T-helper 2 cell treated with Interferon-gamma antibody and Interleukin-4, amounts not matched to agents 5 μg/mL and 100 μg/mL, for 36 hours (primary cell): ENCODE results near the gene LCMT2.
A peak's percentile ranks its signal among the peaks of the same experiment; 100 is the strongest.

Experiments
- DNase-seq: peaks from one replicate; pipeline ENCODE4 v3.0.0; 2021; ENCODE audit warnings: low spot score
- H3K27ac Mint-ChIP-seq: one replicate; pipeline ENCODE4 v1.8.0; 2021; ENCODE audit warnings: mild to moderate bottlenecking, mixed read lengths
- H3K27me3 Mint-ChIP-seq: one replicate; pipeline ENCODE4 v1.8.0; 2021; ENCODE audit warnings: low read depth, mixed read lengths
- H3K36me3 Mint-ChIP-seq: one replicate; pipeline ENCODE4 v1.8.0; 2021; ENCODE audit warnings: low read depth, mixed read lengths
- H3K4me1 Mint-ChIP-seq: one replicate; pipeline ENCODE4 v1.8.0; 2021; ENCODE audit warnings: low read depth, mixed read lengths
- H3K4me3 Mint-ChIP-seq: one replicate; pipeline ENCODE4 v1.8.0; 2022; ENCODE audit warnings: mild to moderate bottlenecking, moderate library complexity, mixed read lengths
- H3K9me3 Mint-ChIP-seq: one replicate; pipeline ENCODE4 v1.8.0; 2021; ENCODE audit warnings: mixed read lengths

The LCMT2 gene

GRCh38 chr15:43329960-43330779 is at the start of gene LCMT2:
LCMT2 (minus strand) TSS chr15:43330573; CDS start chr15:43330489, 84 bp downstream.
- peak within 1 kb of the TSS; percentile 95 for H3K4me3 Mint-ChIP-seq
- peaks cover 31% of the 10 kb centered on the region for H3K4me1 Mint-ChIP-seq
- H3K9me3 Mint-ChIP-seq, result no peaks in the 10 kb centered on the region
- no peaks in the 10 kb centered on the region for H3K27me3 Mint-ChIP-seq
- H3K36me3 Mint-ChIP-seq, result peaks cover 41% of the 10 kb centered on the region
- peak within 1 kb of the TSS; percentile 98 for H3K27ac Mint-ChIP-seq
- peak; percentile 89 for DNase-seq

GRCh38 chr15:43378601-43379000 is 48.2 kb upstream of the LCMT2 start:
- Mint-ChIP-seq H3K27ac (no peak overlapping the region), H3K27me3 (no peaks in the 10 kb centered on the region), H3K4me1 (peaks cover 3% of the 10 kb centered on the region), H3K9me3 (no peaks in the 10 kb centered on the region), H3K4me3 (no peak overlapping the region), H3K36me3 (peaks cover 46% of the 10 kb centered on the region)
- DNase-seq, result no peak

GRCh38 chr15:43376017-43376705 is 45.8 kb upstream of the LCMT2 start:
- H3K9me3 Mint-ChIP-seq, result no peaks in the 10 kb centered on the region
- no peaks in the 10 kb centered on the region for H3K27me3 Mint-ChIP-seq
- H3K27ac Mint-ChIP-seq, result no peak overlapping the region
- H3K36me3 Mint-ChIP-seq, result peaks cover 38% of the 10 kb centered on the region
- peaks cover 20% of the 10 kb centered on the region for H3K4me1 Mint-ChIP-seq
- DNase-seq, result no peak
- no peak overlapping the region for H3K4me3 Mint-ChIP-seq

GRCh38 chr15:43370975-43371974 is 40.9 kb upstream of the LCMT2 start, which contains the start of the genes TUBGCP4 and ZSCAN29:
TUBGCP4 (plus strand) TSS chr15:43371101; CDS start chr15:43371355, 254 bp downstream.
ZSCAN29 (minus strand) TSS chr15:43371043; CDS start chr15:43369913, 1,130 bp downstream.
- DNase-seq, result peak; percentile 85
- H3K4me3 Mint-ChIP-seq, result peak within 1 kb of the TSS; percentile 92
- peak within 1 kb of the TSS; percentile 82 for H3K27ac Mint-ChIP-seq
- H3K27me3 Mint-ChIP-seq, result no peaks in the 10 kb centered on the region
- H3K9me3 Mint-ChIP-seq, result peaks cover 23% of the 10 kb centered on the region
- peaks cover 41% of the 10 kb centered on the region for H3K36me3 Mint-ChIP-seq
- H3K4me1 Mint-ChIP-seq, result peaks cover 47% of the 10 kb centered on the region

- Mint-ChIP-seq H3K36me3 (peaks cover 45% of the 10 kb centered on the region), H3K27ac (peak overlapping the region; percentile 82), H3K4me1 (peaks cover 47% of the 10 kb centered on the region), H3K9me3 (peaks cover 23% of the 10 kb centered on the region), H3K27me3 (no peaks in the 10 kb centered on the region), H3K4me3 (peak overlapping the region; percentile 92)
- DNase-seq, result no peak
Measured at GRCh38 chr15:43370310-43370974, 40.1 kb upstream of the LCMT2 start.

- H3K27me3 Mint-ChIP-seq, result no peaks in the 10 kb centered on the region
- H3K27ac Mint-ChIP-seq, result no peak overlapping the region
- no peak for DNase-seq
- peaks cover 89% of the 10 kb centered on the region for H3K36me3 Mint-ChIP-seq
- H3K4me1 Mint-ChIP-seq, result peaks cover 4% of the 10 kb centered on the region
- no peak overlapping the region for H3K4me3 Mint-ChIP-seq
- H3K9me3 Mint-ChIP-seq, result peaks cover 63% of the 10 kb centered on the region
Measured at GRCh38 chr15:43361313-43361903, 31.0 kb upstream of the LCMT2 start.

GRCh38 chr15:43360821-43361220 is 30.4 kb upstream of the LCMT2 start:
- Mint-ChIP-seq H3K4me3 (no peak overlapping the region), H3K4me1 (peaks cover 4% of the 10 kb centered on the region), H3K27me3 (no peaks in the 10 kb centered on the region), H3K9me3 (peaks cover 66% of the 10 kb centered on the region), H3K27ac (no peak overlapping the region), H3K36me3 (peaks cover 88% of the 10 kb centered on the region)
- no peak for DNase-seq

GRCh38 chr15:43352693-43353382 is 22.5 kb upstream of the LCMT2 start:
- DNase-seq, result no peak
- no peaks in the 10 kb centered on the region for H3K27me3 Mint-ChIP-seq
- peaks cover 3% of the 10 kb centered on the region for H3K4me1 Mint-ChIP-seq
- H3K9me3 Mint-ChIP-seq, result peaks cover 5% of the 10 kb centered on the region
- no peak overlapping the region for H3K4me3 Mint-ChIP-seq
- H3K36me3 Mint-ChIP-seq, result peaks cover 38% of the 10 kb centered on the region
- H3K27ac Mint-ChIP-seq, result no peak overlapping the region

- Mint-ChIP-seq H3K27me3 (no peaks in the 10 kb centered on the region), H3K4me3 (no peak overlapping the region), H3K27ac (no peak overlapping the region), H3K4me1 (no peaks in the 10 kb centered on the region), H3K36me3 (peaks cover 29% of the 10 kb centered on the region), H3K9me3 (no peaks in the 10 kb centered on the region)
- DNase-seq, result no peak
Measured at GRCh38 chr15:43347114-43347513, 16.7 kb upstream of the LCMT2 start.

GRCh38 chr15:43346305-43346704 is 15.9 kb upstream of the LCMT2 start:
- peaks cover 22% of the 10 kb centered on the region for H3K36me3 Mint-ChIP-seq
- no peaks in the 10 kb centered on the region for H3K27me3 Mint-ChIP-seq
- no peak for DNase-seq
- no peak overlapping the region for H3K4me3 Mint-ChIP-seq
- no peak overlapping the region for H3K27ac Mint-ChIP-seq
- no peaks in the 10 kb centered on the region for H3K4me1 Mint-ChIP-seq
- H3K9me3 Mint-ChIP-seq, result no peaks in the 10 kb centered on the region

- no peak for DNase-seq
- Mint-ChIP-seq H3K36me3 (peaks cover 44% of the 10 kb centered on the region), H3K9me3 (no peaks in the 10 kb centered on the region), H3K4me3 (peak overlapping the region; percentile 95), H3K4me1 (peaks cover 30% of the 10 kb centered on the region), H3K27me3 (no peaks in the 10 kb centered on the region), H3K27ac (peak overlapping the region; percentile 98)
Measured at GRCh38 chr15:43330780-43331087, 361 bp upstream of the LCMT2 start.

- DNase-seq, result peak; percentile 8
- Mint-ChIP-seq H3K4me3 (peak overlapping the region; percentile 95), H3K4me1 (peaks cover 31% of the 10 kb centered on the region), H3K27ac (peak overlapping the region; percentile 98), H3K27me3 (no peaks in the 10 kb centered on the region), H3K9me3 (no peaks in the 10 kb centered on the region), H3K36me3 (peaks cover 38% of the 10 kb centered on the region)
Measured at GRCh38 chr15:43329217-43329959, 985 bp downstream of the LCMT2 start.
